HUDEP-2 (cell line): ENCODE results near the gene USP24.

Experiments
- DNase-seq, 76 experiments: peaks; one replicate each; lab custom pipeline; 2025; ENCODE audit not compliant: unreplicated experiment in 76 of 76; lab: John Stamatoyannopoulos, UW

Gene USP24

DNA sequence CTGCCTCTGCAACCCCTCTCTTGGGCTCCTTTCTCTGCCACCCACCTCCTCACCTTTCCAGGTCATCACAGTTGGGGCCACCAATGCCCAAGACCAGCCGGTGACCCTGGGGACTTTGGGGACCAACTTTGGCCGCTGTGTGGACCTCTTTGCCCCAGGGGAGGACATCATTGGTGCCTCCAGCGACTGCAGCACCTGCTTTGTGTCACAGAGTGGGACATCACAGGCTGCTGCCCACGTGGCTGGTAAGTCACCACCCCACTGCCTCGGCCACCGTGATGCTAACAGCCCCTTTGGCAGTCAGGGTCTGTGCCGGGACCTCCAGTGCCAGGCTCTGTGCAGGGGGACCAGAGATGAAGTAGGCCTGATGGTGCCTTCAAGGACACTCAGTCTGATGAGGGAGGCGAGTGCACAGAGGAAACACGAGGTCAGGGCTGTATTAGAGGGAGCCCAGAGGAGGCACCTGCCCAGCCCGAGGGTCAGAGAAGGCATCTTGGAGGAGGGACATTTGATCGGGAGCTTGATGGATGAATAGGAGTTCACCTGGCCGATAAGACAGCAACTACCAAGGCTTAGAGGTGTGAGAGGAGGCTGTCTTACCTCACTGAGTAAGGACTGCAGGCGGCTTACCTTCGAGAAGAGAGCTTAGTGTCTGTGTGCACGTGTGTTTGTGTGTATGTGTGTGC, 157.8 kb downstream of the USP24 start:
- DNase-seq: no peak

DNA sequence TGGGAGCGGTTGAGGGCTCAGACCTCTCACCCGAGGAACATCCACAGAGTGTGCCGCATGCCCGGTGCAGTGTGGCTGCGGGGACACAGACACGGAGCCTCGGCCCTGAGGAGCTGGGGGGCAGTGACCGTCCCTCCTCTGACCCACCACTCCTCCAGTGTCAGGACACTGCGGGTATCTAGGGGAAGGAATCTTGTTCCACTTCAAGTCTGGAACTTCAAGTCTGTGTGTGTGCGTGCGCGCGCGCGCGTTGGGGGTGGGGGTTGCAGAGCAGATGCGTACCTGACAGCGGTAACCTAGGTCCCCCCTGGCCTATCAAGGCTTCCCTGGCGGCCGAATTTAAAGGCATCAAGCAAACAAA, 158.6 kb downstream of the USP24 start:
- DNase-seq: no peak

DNA sequence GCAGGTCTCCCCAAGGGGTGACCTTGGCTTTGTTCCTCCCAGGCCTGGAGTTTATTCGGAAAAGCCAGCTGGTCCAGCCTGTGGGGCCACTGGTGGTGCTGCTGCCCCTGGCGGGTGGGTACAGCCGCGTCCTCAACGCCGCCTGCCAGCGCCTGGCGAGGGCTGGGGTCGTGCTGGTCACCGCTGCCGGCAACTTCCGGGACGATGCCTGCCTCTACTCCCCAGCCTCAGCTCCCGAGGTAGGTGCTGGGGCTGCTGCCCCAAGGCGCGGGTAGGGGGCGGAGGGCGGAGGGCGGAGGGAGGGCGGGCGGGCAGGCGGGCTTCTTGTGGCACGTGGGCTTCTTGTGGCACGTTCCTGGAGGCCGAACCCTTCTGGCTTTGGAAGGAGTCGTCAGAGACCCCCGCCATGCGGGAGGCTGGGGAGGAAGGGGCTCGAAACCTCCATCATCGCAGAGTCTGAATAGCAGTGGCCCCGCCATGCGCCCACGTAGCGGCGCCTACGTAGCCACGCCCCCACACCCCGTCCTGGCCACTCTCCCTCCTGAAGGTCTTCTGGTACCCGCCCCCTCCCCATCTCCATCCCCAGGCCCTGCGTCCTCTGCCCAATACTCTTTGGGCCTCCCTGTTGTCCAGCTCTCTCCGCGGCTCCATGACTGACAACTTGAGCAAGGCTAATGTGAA, 159.1 kb downstream of the USP24 start:
- no peak for DNase-seq

DNA sequence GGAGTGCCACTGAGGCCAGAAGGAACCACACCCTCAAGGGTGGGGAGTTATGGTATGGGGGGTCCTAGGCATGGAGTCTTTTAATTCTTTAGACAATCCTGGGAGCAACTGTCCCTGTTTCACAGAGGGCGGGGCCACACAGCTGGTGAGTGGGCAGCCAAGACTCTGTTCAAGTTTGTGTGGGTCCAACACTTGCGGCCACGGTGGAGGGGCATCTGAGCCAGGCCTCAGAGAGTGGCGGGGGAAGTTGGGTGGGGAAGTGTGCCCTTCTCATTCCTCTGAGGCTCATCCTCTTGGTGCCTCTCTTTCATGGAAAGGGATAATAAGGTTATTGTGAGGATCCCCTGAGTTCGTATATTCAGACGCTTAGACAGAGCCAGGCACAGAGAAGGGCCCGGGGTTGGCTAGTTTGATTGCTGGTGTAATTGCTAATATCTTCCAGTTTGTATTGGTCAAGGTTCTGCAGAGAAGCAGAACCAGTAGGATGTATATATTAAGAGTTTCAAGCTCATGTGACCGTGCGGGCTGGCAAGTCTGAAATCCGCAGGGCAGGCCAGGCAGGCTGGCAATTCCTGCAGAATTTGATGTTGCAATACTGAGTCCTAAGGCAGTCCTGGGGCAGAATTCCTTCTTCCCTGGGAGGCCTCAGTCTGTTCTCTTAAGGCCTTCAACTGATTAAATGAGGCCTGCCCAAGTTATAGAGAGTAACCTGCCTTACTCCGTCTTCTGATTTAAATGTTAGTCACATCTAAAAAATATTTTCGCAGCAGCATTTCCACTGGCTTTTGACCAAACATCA, 159.9 kb downstream of the USP24 start:
- no peak for DNase-seq

DNA sequence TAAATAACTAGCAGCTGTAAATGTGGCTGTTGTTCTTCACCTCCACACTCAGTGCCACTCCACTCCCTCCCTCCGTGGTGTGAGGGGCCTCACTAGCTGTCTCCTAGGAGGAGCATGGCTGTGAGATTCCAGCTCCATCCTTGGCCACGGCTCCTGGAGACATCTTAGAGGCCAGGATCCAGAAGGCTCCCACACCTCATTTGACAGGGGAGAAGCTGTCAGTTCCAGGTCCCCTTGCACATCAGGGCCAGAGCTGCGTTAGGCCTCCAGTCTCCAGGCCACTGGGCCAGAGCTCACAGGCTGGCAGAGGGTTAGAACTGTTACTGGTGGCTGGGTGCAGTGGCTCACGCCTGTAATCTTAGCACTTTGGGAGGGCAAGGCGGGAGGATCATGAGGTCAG, 160.8 kb downstream of the USP24 start:
- no peak for DNase-seq

DNA sequence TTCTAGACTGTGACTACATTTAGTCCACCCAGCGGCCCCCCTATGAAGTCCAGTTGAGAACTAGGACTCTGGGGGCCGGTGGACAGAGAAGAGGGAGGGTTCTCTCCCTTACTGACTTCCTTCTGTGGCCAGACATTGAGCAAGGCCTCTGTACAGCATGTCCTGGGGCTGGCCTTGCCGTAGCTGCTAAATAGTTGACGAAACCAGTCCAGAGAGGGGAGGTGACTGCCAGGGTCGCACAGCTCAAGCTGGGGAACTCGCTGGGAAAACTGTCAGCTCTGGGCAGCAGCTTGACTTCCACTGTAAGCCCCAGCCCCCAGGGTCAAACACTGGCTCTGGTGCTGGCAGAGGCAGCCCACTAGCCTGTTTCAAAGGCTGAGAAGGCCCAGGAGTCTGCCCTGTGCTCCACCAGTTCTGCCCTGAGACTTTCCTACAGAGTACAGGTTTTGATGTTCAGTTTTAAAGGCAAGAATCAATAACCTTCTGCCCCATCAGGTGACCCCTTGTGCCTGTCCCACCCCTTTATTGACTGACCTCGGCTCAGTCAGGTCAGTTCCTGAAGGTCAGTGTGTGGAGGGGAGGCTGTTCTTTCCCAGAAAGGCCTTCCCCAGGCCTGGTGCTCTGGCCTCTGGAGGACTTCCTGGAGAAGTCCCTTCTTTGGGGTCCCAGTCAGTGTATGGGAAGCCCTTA, 161.8 kb downstream of the USP24 start:
- no peak for DNase-seq

DNA sequence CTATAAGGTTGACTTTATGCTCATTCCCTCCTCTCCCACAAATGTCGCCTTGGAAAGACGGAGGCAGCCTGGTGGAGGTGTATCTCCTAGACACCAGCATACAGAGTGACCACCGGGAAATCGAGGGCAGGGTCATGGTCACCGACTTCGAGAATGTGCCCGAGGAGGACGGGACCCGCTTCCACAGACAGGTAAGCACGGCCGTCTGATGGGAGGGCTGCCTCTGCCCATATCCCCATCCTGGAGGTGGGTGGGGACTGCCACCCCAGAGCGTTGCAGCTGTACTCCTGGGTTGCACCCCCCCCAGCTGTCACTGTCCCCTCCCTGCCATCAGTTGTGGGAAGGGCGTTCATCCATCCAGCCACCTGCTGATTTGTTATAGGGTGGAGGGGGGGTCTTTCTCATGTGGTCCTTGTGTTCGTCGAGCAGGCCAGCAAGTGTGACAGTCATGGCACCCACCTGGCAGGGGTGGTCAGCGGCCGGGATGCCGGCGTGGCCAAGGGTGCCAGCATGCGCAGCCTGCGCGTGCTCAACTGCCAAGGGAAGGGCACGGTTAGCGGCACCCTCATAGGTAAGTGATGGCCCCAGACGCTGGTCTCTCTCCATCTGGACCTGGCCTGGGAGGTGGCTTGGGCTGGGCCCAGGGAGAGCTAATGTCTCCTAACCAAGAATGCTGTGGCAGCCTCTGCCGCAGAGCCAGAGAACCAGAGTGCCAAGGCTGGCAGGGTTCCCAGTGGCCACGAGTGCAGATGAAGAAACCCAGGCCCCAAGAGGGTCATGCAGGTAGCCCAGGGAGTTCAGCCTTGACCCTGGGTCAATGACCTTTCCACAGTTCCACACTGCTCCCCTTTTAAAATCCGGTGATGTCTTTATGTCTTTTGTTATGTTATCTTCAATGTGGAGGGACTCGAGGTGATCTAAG, 162.7 kb downstream of the USP24 start:
- no peak for DNase-seq

DNA sequence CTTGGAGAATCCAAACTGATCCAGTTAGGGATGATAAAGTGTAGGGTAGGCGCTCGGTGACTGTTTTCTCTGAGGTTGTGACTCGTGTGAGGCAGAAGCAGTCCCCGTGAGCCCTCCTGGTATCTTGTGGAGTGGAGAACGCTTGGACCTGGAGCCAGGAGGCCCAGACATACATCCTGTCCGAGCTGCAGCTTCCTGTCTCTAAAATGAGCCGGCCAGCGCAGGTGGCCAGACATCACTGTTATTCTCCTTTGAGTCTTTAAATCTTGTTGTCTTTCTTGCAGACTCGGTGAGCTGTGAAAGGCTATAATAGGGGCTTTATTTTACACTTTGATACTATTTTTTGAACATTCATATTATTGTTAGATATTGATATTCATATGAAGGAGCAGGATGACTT, 163.5 kb downstream of the USP24 start:
- DNase-seq: no peak

DNA sequence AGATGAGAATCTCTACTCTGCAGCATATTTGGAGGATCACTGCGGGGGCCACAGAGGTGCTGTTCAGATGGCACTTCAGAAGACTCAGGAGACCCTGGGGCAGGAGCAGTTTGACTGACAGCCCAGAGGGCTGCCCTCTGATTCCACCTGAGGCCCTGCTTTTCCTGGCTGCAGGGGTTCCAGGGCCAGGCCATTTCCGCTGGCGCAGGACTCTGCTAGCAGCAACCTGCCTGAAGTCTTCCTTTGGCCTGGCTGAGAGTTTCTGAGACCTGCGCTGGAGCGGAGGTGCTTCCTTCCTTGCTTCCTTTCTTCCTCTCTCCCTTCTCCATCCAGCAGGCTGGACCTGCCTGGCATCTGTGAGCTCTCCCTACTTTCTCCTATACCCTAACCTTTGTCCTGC, 164.0 kb downstream of the USP24 start:
- no peak for DNase-seq

DNA sequence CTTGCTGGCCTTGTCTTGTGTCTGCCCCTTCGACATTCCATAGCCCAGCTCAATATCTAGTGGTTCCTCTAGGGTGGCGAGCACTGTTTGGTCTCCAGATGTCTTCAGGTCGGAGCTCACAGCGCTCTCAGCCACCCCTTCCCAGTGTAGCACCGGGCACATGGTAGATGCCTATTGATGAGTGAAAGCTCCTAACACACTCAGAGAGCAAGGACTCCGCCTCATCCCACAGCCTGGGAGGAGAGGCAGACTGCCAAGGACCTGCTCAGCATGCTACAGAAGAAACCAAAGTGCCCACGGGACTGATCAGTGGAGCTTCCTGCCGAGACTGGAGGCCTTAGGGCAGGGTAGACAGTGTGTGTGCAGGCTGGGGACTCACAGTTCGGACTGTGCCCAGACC, 164.9 kb downstream of the USP24 start:
- no peak for DNase-seq

DNA sequence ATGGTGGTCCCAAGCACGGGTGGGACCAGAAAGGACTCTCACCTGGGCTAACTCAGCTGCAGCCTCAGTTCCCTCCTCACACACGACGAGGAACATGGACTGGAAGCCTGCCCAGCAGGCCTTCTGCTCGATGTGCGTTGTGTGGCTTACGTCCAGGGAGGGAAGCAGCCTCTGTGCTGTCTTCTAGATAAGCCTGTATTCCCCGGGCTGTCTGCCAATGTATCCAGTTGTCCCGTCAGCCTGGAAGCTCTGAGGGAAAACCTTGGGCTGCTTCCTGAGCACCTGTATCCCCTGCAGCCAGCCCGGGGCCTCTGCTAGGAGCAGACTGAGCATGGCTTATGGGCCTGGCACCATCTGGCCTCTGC, 165.3 kb downstream of the USP24 start:
- DNase-seq: no peak

DNA sequence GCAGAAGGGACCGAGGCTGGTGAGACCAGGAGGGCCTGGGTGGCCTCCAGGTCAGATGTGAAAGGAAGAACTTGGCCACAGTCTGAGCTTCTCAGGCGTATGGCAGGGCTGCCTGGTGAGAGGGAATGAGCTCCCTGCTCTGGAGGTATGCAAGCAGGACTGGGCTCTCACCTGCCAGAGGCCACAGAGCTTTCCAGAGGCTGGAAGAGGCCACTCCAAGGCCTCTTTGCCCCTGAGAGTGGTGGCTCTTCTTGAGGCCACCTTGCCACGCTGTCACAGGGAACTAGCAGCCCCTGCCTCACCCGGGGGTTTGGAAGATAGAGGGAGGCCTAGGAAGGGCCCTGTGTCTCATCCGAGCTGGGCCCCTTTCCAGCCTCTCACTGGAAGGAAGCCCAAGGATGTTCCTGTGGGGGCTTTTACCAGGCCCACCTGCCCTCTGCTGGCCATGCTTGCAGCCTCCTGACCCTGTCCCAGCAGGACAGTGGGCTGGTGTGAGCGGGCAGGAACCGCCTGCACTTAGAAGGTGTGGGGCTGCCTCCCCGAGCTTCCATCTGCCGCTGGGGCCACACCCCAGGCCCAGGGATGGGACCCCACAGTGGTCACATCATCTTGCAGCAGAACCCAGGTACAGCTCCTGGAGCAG, 165.8 kb downstream of the USP24 start:
- DNase-seq: no peak

DNA sequence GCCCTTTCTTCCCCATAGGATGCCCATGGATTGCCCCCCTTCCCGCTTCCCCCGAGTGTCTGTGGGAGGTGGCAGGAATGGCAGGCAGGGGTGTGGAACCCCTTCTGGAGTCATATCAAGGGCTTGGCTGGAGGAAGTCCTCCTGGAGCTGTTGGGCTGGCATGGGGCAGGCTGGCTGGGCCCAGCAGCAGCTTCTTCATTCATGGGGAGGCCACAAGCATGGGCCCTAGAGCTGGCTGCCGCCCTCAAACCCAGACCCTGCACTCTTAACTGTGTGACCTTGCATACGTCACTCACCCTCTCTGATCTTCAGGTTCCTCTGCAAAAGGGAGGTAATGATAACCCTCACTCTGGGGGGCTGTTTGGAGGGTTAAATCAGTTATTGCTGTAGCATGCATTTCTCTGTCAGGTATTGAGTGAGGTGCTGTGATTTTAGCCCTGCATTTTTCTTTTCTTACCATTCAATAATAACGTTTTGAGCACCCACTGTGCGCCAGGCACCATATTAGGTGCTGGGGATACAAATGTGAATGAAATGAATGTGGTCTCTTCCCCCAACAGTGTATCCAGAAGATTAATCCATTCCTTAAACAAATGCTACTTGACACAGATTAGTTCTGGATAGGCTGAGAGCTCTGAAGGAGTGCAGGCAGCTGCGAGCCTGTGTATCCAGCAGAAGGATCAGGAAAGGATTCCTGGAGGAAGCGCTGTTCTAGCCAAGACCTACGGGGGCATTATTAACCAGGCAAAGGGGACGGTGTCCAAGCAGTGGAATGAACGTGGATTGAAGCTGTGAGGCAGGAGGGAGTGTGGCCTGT, 166.5 kb downstream of the USP24 start:
- DNase-seq: no peak

DNA sequence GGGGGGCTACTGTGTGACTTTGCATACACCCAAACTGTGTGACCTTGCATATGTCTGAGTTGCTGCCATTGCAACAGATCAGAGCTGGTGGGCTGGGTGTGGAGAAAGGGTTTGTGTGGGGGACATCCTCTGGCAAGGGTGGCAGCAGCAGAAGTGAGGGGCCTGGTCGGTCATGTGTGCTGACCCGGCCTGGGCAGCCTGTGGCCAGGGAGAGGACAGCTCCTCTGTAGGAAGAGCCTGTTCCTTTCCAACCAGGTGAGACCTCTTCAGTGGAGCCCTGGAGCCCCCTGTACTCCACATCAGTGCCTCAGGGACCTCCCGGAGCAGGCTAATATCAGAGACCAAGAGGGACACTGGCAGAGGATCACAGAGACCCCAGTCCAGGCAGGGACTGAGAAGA, 167.6 kb downstream of the USP24 start:
- DNase-seq: no peak

DNA sequence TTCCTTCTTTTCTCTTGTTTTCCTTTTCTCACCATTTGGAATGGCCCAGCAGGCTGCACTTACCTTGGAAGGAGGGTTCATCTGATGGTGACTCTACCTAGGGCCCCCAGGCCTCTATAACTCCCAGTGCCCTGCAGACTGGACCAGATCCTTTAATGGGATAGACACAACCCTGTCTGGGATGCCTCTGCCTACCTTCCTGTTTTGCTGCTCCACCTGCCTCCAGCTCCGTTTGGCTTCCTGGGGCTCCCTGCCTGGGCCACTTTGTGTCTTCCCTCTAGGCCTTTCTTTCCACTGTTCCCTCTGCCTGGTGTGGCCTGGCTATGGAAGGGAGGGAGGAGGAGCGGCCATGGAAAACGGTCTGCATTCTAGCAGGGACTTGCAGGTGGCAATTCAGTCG, 168.3 kb downstream of the USP24 start:
- DNase-seq: no peak

DNA sequence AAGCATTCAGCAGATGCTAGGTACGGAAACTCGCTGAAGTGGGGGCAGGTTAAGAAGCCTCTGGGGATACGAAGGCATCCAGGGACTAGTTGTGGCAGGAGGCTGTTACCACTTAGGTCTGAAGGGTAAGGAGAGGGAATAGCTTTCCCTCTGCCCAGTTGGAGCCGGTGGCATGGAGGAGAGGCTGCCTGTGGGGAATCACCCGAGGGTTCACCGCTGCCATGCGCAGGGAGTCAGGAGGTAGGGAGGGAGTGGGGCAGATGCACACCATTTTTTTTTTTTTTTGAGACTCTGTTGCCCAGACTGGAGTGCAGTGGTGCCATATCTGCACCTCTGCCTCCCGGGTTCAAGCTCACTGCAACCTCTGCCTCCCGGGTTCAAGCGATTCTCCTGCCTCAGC, 169.7 kb downstream of the USP24 start:
- no peak for DNase-seq

DNA sequence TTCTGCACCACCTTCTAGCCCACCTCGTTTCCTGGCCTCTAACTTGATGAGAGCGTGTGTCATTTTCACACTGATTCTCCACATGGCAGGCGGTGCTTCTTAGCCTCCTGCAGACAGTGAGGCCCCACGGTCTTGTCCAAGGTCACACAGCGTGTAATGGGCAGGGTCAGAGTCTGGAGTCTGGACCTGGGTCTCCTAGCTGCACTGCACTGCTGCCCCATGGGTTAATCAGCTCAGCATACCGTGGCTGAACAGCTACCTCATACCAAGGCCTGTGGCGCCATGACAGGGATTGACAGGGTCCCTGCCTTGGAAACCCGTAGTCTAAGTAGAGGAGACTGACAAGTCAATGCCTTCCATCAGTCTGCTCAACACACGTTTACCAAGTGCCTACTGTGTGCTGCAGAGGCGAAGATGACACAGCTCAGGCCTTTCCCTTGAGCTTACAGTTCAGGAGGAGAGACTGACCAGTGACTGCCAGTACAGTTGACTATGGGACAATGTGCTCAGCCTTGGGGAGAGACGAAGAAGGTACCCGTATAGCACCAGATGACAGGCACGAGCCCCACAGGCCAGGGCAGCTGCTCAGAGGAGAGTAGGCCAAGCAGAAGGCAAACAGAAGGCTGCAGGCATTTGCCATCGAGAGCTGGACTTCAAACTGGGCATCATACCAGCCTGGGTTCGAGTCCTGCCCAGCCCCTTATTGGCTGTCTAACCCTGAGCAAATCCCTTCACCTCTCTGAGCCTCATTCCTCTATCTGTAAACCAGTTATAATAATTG, 170.4 kb downstream of the USP24 start:
- DNase-seq: no peak

DNA sequence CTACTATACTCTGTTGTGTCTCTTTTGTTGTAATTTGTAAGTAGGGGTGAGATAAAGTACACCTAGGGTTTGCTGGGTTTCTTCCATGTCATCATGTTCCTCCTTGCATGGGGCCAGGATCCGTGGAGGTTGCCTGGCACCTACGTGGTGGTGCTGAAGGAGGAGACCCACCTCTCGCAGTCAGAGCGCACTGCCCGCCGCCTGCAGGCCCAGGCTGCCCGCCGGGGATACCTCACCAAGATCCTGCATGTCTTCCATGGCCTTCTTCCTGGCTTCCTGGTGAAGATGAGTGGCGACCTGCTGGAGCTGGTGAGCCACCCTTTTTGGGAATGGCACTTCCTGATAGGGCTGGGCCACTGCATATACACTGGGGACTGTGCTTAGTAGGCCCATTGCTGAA, 171.4 kb downstream of the USP24 start:
- no peak for DNase-seq
